C4-2B (cell line): ENCODE measurements around the gene MB.

Source experiments
- ZFX ChIP-seq: fragments of 450-650 bp; IDR thresholded peaks from 2 replicates; pipeline ENCODE4 v1.6.1; 2017
- TF ChIP-seq, protein P1 (sequence below): fragments of 450-650 bp; conservative IDR thresholded peaks from 2 replicates; pipeline ENCODE4 v1.5.1; 2017; ENCODE audit warnings: mild to moderate bottlenecking

DNA sequence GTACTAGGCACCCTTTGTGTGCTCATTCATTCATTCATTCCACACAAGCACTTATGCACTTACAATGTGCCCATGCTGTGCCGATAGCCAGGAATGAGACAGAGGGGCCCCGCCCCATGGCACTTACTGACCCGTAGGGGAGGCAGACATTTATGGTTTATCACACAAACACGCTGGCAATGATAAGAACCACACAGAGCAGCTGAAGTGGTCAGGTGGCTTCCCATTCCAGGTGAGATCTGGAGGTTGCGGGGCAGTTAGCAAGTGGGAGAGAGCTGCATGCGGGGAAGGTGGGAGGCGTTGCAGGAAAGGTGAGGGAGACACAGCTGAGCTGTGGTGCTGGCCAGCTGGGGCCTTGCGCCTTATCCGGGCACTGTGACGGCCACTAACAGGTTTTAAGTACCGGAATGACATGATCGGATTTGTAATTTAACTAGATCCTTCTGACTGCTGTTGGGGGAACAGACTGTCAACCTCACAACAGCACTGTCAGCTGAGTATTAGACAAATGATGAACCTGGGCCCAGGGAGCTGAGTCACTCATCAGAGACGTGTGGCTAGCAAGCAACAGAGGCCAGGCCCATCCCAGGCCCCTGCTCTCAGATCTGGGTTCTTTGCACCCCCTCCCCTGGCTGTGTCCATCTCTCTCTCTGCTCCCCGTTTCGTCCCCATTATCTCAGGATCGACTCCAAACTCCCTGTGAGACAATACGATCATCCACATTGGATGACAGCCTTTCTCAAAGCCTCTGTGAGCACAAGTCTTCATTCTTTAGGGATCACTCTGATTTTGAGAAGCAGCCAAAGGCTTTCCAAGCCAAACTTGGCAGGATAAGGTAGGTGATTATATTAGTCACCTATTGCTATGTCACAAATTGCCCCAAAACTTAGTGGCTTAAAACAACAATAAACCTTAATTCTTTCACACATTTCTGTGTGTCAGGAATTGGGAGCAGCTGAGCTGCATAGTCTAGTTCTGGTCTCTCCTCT, 48.1 kb downstream of the MB start:
- TF ChIP-seq, protein P1, sequence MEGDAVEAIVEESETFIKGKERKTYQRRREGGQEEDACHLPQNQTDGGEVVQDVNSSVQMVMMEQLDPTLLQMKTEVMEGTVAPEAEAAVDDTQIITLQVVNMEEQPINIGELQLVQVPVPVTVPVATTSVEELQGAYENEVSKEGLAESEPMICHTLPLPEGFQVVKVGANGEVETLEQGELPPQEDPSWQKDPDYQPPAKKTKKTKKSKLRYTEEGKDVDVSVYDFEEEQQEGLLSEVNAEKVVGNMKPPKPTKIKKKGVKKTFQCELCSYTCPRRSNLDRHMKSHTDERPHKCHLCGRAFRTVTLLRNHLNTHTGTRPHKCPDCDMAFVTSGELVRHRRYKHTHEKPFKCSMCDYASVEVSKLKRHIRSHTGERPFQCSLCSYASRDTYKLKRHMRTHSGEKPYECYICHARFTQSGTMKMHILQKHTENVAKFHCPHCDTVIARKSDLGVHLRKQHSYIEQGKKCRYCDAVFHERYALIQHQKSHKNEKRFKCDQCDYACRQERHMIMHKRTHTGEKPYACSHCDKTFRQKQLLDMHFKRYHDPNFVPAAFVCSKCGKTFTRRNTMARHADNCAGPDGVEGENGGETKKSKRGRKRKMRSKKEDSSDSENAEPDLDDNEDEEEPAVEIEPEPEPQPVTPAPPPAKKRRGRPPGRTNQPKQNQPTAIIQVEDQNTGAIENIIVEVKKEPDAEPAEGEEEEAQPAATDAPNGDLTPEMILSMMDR: no peak
- TF ChIP-seq ZFX: no peak
